Stimulated activated CD8-positive, alpha-beta memory T cell treated with anti-CD3 and anti-CD28 coated beads, Interleukin-15, amount 100 ng/mL, for 1 hour (primary cell): ENCODE data around the gene ANKRD23.
A peak's percentile ranks its signal among the peaks of the same experiment; 100 is the strongest.
"Not testable (repeated sequence)": the region's sequence is repeated elsewhere in the genome, so short reads cannot be mapped to it uniquely, and the experiment has no call there.

ENCODE experiments used
- DNase-seq: peaks from one replicate; pipeline ENCODE4 v3.0.0-alpha.2; 2020; ENCODE audit warnings: low read depth

ANKRD23 gene

GRCh38 chr2:96815326-96816126, 28.3 kb downstream of the ANKRD23 start:
- DNase-seq, result no peak

- no peak for DNase-seq
Measured at GRCh38 chr2:96813656-96814055, 30.2 kb downstream of the ANKRD23 start.

- DNase-seq, result no peak
Measured at GRCh38 chr2:96811917-96812316, 31.9 kb downstream of the ANKRD23 start.

GRCh38 chr2:96810783-96811192, 33.0 kb downstream of the ANKRD23 start:
- DNase-seq, result no peak

GRCh38 chr2:96809951-96810782, 33.7 kb downstream of the ANKRD23 start:
- DNase-seq, result no peak

GRCh38 chr2:96809216-96809882, 34.5 kb downstream of the ANKRD23 start:
- DNase-seq, result no peak

- DNase-seq, result no peak
Measured at GRCh38 chr2:96808176-96808837, 35.5 kb downstream of the ANKRD23 start.

- no peak for DNase-seq
Measured at GRCh38 chr2:96807127-96807471, 36.7 kb downstream of the ANKRD23 start.

- DNase-seq, result no peak
Measured at GRCh38 chr2:96806468-96807126, 37.2 kb downstream of the ANKRD23 start.

- not testable (repeated sequence) for DNase-seq
Measured at GRCh38 chr2:96805946-96806345, 37.9 kb downstream of the ANKRD23 start.

- DNase-seq, result no peak
Measured at GRCh38 chr2:96804986-96805385, 38.8 kb downstream of the ANKRD23 start.

GRCh38 chr2:96802721-96803120, 41.1 kb downstream of the ANKRD23 start:
- DNase-seq, result no peak

- no peak for DNase-seq
Measured at GRCh38 chr2:96801786-96802595, 41.8 kb downstream of the ANKRD23 start.

- peak; percentile 40 for DNase-seq
Measured at GRCh38 chr2:96801005-96801785, 42.6 kb downstream of the ANKRD23 start.

- DNase-seq, result no peak
Measured at GRCh38 chr2:96800061-96801004, 43.5 kb downstream of the ANKRD23 start.

- no peak for DNase-seq
Measured at GRCh38 chr2:96799623-96799935, 44.2 kb downstream of the ANKRD23 start.

GRCh38 chr2:96798733-96799622, 44.8 kb downstream of the ANKRD23 start:
- no peak for DNase-seq

- DNase-seq, result no peak
Measured at GRCh38 chr2:96797066-96797625, 46.7 kb downstream of the ANKRD23 start.
